ENCODE data around the gene SAMD14. TPM values are rescaled to one million over a fixed set of nuclear protein-coding genes. Genes with fewer than 3 reads are reported as not detected.

Gene SAMD14
- total and polyA plus RNA-seq, 12 donors = 1.5 to 3.8 (median 2.0) TPM

GRCh38 chr17:50149091-50149416, 19.1 kb upstream of the SAMD14 start:
- ATAC-seq (no peak), DNase-seq (no peak)
- H3K9me3 ChIP-seq = no peaks in the 10 kb centered on the region
- peaks cover 0 to 24% (median 9%) of the 10 kb centered on the region in 9 donors for H3K36me3 ChIP-seq
- peak overlapping the region; percentile 86 to 99 (median 90) for H3K4me3 ChIP-seq
- 1% methylated on average over 27 to 30 of the region's 30 CpGs for WGBS, 2 donors
- intact Hi-C loops (cut with DNase I) = no loop called here
- peaks cover 44 to 85% (median 69%) of the 10 kb centered on the region in 9 donors for H3K4me1 ChIP-seq
- H3K27me3 ChIP-seq = no peaks in the 10 kb centered on the region
- TF ChIP-seq, protein P1, sequence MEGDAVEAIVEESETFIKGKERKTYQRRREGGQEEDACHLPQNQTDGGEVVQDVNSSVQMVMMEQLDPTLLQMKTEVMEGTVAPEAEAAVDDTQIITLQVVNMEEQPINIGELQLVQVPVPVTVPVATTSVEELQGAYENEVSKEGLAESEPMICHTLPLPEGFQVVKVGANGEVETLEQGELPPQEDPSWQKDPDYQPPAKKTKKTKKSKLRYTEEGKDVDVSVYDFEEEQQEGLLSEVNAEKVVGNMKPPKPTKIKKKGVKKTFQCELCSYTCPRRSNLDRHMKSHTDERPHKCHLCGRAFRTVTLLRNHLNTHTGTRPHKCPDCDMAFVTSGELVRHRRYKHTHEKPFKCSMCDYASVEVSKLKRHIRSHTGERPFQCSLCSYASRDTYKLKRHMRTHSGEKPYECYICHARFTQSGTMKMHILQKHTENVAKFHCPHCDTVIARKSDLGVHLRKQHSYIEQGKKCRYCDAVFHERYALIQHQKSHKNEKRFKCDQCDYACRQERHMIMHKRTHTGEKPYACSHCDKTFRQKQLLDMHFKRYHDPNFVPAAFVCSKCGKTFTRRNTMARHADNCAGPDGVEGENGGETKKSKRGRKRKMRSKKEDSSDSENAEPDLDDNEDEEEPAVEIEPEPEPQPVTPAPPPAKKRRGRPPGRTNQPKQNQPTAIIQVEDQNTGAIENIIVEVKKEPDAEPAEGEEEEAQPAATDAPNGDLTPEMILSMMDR (IDR thresholded peaks at IDR 0.05) = no peak
- H3K27ac ChIP-seq = peak overlapping the region; percentile 93 to 99 (median 98)

DNA sequence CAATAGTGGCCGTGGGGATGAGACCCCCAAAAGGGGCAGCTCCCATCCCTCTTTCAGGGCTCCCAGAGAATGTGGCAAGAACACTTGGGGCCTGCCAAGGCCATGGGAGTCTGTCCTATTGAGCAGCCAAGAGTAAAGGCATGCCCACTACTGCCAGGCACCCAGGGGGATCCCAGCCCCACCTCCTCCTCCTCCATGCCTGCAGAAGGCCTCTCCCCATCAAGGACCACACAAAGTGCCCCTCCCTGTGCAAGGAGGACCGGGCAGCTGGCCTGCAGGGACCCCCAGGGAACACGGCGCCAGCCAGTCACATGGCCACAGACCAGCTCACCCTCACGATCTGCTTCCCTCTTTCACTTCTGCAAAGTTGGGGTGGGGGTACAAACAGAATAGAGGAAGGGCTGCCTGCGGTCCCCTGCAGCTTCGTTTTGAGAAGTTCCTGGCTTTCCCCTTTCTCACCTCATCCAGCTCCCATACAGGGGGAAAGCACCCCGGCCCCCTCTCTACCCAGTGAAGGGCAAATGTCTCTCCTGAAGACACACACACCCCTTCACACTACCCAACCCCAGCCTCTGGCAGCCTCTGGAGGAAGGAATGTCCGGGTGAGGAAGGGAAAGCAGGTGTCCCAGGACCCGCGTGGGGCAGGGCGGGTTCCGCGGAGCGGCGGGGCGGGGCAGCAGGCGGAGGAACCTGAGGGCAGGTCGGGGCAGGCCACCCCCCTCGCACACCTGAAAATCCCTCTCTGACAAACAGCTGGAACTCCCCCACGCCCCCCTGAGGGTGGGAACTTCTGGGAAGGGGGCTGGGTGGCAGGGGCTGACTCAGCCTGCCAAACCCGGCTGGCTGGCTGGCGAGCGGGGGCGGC, 18.5 kb upstream of the SAMD14 start:
- ATAC-seq = peak in 5 of 8 donors; percentile 1 to 18 (median 8)
- TF ChIP-seq, protein P1 (IDR thresholded peaks at IDR 0.05) = peak in 2 of 9 donors; percentile 9 to 14
- peaks cover 38 to 83% (median 66%) of the 10 kb centered on the region in 9 donors for H3K4me1 ChIP-seq
- 1% methylated on average over 23 to 25 of the region's 25 CpGs for WGBS, 2 donors
- peaks cover 0 to 30% (median 14%) of the 10 kb centered on the region in 9 donors for H3K36me3 ChIP-seq
- no peaks in the 10 kb centered on the region for H3K27me3 ChIP-seq
- peak overlapping the region; percentile 86 to 99 (median 90) for H3K4me3 ChIP-seq
- DNase-seq = peak in 1 of 2 donors; percentile 50
- intact Hi-C loops (cut with DNase I) = no loop called here
- H3K9me3 ChIP-seq = no peaks in the 10 kb centered on the region
- peak overlapping the region; percentile 93 to 99 (median 98) for H3K27ac ChIP-seq

GRCh38 chr17:50147841-50148225, 17.9 kb upstream of the SAMD14 start:
- Histone ChIP-seq H3K4me3 (peak overlapping the region; percentile 86 to 99 (median 90)), H3K9me3 (no peaks in the 10 kb centered on the region), H3K27me3 (no peaks in the 10 kb centered on the region), H3K27ac (peak overlapping the region; percentile 93 to 99 (median 98)), H3K36me3 (peaks cover 0 to 37% (median 20%) of the 10 kb centered on the region in 9 donors), H3K4me1 (peaks cover 33 to 81% (median 64%) of the 10 kb centered on the region in 9 donors)
- DNase-seq = no peak
- WGBS, 2 donors = 2% methylated on average over 5 of the region's 5 CpGs
- TF ChIP-seq, protein P1 (IDR thresholded peaks at IDR 0.05) = no peak
- ATAC-seq = peak in 6 of 8 donors; percentile 5 to 27 (median 16)
- intact Hi-C loops (cut with DNase I) = no loop called here

- TF ChIP-seq, protein P1 (IDR thresholded peaks at IDR 0.05) = no peak
- DNase-seq (no peak), ATAC-seq (peak in 3 of 8 donors; percentile 21 to 25 (median 23))
- intact Hi-C loops (cut with DNase I) = no loop called here
- Histone ChIP-seq H3K27ac (peak overlapping the region; percentile 93 to 99 (median 98)), H3K27me3 (no peaks in the 10 kb centered on the region), H3K36me3 (peaks cover 0 to 44% (median 22%) of the 10 kb centered on the region in 9 donors), H3K4me1 (peaks cover 28 to 81% (median 61%) of the 10 kb centered on the region in 9 donors), H3K4me3 (peak overlapping the region; percentile 86 to 99 (median 90)), H3K9me3 (no peaks in the 10 kb centered on the region)
- WGBS, 2 donors = 14 to 20% methylated on average over 15 of the region's 15 CpGs
These were observed 17.1 kb upstream of the SAMD14 start for GRCh38 chr17:50146927-50147665.
